GM20000 (cell line): ENCODE results near the gene TANGO6.

ENCODE experiments used
- DNase-seq: peaks from one replicate; pipeline ENCODE4 v3.0.0; 2012; ENCODE audit warnings: low spot score
- CTCF ChIP-seq: IDR thresholded peaks from 2 replicates; pipeline ENCODE4 v1.5.1; 2012; ENCODE audit warnings: mild to moderate bottlenecking, control low read depth; ENCODE audit errors: extremely low read depth, missing control alignments

Gene TANGO6

GRCh38 chr16:69031877-69032301, 188.6 kb downstream of the TANGO6 start:
- DNase-seq = no peak
- TF ChIP-seq CTCF = no peak

GRCh38 chr16:69033151-69033949, 190.0 kb downstream of the TANGO6 start:
- TF ChIP-seq CTCF = no peak

DNA sequence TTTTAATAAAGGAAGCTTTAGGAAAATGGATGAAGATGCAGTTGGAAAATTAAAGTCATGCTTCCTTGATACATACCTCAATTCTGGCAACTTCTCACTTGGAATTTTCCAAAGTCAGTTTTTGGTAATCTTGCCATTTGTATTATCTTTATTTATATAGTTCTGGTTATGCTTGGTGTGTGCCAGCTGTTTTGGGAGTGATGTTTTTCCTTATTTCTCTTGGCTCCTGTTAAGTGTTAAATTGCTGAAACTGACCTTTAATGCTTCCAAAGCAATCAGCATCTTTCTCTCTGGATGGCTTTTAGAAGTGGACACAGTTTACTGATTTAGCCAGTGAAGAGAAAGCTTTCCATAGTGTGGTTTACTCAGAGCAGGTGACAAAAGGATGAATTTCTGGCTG, 192.0 kb downstream of the TANGO6 start:
- no peak for DNase-seq
- no peak for TF ChIP-seq CTCF

More at GRCh38 chr16:69033151-69033949, 190.0 kb downstream of the TANGO6 start:
- no peak for DNase-seq

DNA sequence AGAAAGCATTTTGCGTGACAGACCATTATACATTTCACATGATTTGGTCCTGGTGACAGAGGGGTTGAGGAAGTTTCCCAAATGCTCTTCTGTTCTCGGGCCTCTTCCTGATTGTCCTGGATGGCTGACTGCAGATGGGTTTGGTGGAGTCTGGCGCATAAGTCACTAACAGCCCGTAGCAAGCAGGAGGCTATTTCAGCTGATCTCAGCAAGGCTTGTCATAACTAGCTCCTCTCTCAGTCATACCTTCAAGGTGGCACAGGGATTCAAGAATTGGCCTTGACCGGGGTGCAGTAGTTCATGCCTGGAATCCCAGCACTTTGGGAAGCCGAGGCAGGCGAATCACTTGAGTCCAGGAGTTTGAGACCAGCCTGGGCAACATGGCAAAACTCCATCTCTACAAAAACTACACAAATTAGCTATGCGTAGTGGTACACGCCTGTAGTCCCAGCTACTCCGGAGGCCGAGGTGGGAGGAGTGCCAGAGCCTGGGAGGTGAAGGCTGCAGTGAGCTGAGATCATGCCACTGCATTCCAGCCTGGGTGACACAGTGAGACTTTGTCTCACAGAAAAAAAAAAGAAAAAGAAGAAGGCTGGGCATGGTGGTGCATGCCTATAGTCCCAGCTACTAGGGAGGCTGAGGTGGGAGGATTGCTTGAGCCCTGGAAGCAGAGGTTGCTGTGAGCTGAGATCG, 193.2 kb downstream of the TANGO6 start:
- no peak for TF ChIP-seq CTCF

GRCh38 chr16:69037373-69038160, 194.2 kb downstream of the TANGO6 start:
- TF ChIP-seq CTCF = no peak
- no peak for DNase-seq

More for the DNA sequence above, 193.2 kb downstream of the TANGO6 start:
- no peak for DNase-seq

DNA sequence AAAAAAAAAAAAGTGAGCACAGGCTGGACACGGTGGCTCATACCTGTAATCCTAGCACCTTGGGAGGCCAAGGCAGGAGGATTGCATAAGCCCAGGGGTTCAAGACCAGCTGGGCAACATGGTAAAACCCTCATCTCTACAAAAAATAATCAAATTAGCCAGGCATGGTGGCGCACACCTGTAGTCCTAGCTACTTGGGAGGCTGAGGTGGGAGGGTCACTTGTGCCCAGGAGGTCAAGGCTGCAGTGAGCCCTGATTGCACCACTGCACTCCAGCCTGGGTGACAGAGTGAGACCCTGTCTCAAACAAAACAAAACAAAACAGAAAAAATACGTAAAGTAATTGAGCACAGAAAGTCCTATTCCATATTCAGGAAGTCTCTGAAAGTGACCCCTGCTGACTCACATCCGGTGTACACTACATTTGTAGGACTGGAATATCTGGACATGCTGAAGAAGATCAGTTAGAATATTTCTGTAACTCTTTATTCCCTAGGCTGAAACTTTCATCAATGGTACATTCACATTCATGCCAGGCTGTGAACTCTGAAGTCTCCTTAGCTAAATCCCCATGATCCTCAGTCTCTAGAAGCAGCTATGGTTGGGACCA, 196.1 kb downstream of the TANGO6 start:
- no peak for DNase-seq
- no peak for TF ChIP-seq CTCF
